GM12873 (cell line): ENCODE results near the gene RAB34.

Source experiments
- CTCF ChIP-seq: IDR thresholded peaks from 2 replicates; pipeline ENCODE4 v1.5.1; 2012; ENCODE audit warnings: low read depth, mild to moderate bottlenecking, moderate library complexity, low read length, control low read depth; ENCODE audit not compliant: insufficient read depth; ENCODE audit errors: missing control alignments

Gene RAB34

GRCh38 chr17:28667870-28668269 is 49.8 kb downstream of the RAB34 start:
- TF ChIP-seq CTCF, result no peak

DNA sequence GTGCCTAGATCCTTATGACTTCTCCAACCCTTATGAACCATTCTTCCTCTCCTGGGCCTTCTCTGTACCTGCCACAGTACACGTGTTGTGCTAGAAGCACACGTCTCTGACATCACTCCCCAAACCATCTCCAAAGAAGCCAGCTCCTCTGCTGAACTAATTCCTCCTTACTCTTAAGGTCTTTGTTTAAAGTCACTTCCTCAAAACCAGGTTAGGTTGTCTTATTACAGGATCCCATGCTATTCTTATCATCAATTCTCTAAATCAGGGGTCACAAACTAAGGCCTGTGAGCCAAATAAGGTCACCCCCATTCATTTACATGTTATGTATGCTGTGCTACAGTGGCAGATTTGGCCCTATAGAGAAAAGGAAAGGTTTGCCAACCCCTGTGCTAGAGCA is 51.7 kb downstream of the RAB34 start:
- no peak for TF ChIP-seq CTCF
